ENCODE data around the gene SHISA2. TPM values are rescaled to one million over a fixed set of nuclear protein-coding genes. Genes with fewer than 3 reads are reported as not detected.

SHISA2 gene
- total RNA-seq, 1 experiment from 2014 or later, result not detected

DNA sequence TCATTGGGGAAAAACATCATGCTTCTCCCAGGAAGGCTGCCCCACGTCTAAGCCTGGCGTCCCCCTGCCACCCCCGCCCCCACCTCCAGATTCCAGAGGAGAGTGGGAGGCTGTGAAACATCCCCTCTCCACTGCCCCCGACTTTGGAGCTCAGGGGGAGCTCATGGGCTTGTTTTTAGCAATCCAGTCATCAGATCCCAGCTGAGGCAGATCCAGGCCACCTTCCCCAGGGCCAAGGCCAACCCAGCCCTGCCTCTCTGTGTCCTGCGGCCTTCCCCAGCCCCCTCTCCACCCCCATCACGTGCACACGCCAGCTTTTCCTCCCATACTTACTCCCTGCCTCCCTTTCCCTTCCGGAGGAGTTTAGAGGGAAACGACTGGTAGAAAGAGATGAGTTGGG, 38.8 kb downstream of the SHISA2 start:
- Histone ChIP-seq H4K20me1 (ENCODE audit: insufficient read depth) (no peaks in the 10 kb centered on the region), H3K4me3 (no peak overlapping the region), H3K27ac (no peak overlapping the region), H3K9me3 (ENCODE audit: insufficient read depth, low read depth) (no peaks in the 10 kb centered on the region), H2AFZ (no peak overlapping the region), H3K9me2 (ENCODE audit: insufficient read depth) (no peaks in the 10 kb centered on the region; the same call in 1 of the 2 replicates), H3K4me2 (no peak overlapping the region), H3K79me2 (ENCODE audit: low read depth) (no peaks in the 10 kb centered on the region), H3F3A (ENCODE audit: insufficient read depth, low read depth) (no peaks in the 10 kb centered on the region), H3K36me3 (ENCODE audit: low read depth) (no peaks in the 10 kb centered on the region), H3K4me1 (replicated peaks; ENCODE audit: insufficient read depth) (no peaks in the 10 kb centered on the region), H3K27me3 (ENCODE audit: insufficient read depth, low read depth) (peaks cover 75% of the 10 kb centered on the region)
- DNase-seq, result no peak
- no peak for TF ChIP-seq EZH2 (IDR thresholded peaks at IDR 0.05; ENCODE audit: low read depth)
- ChIA-PET CTCF (interaction anchor here (0.7 kb wide), 1 partner anchor 248 kb away, joined by 6 read pairs; no protein-coding TSS in a partner anchor), POLR2A (ENCODE audit: unreplicated experiment) (no interaction called here)
- intact Hi-C loops (cut with micrococcal nuclease; ENCODE audit: unreplicated experiment), result no loop called here
- no TSS peak for BruUV-seq (replicated peaks)

DNA sequence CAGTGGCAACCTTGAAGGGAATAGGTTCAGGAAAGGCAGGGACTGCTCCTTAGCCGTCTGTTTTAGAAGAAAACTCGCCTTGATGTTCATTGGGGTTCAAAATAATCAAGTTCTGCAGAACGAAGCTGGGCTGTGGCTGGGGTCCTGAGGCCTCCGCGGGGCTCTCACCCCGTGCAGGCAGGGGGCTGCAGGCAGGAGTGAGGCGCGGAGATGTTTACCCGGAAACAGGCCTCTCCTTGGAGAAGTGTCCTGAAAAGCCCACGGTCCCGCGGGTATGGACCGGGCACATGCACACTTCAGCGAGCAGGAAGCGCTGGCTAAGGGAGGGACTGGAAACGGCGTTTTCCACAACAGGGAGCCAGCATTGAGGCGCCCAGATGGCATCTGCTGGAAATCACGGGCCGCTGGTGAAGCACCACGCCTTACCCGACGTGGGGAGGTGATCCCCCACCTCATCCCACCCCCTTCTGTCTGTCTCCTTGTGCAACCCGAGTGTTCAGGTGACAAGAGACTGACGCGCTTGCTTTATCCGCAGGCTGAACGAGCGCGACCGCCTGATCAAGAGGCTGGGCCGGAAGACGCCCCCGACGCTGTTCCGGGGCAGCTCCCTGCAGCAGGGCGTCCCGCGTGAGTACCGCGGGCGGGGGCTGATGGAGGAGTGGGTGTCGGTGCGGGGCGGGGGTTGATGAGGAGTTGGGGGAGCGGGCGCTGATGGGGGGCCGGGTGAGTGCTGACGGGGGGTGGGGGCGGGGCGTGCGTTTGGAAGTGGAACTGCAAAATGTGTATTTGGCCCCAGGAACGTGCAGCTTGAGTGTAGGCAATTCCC, 39.6 kb downstream of the SHISA2 start:
- no peak for TF ChIP-seq EZH2 (IDR thresholded peaks at IDR 0.05; ENCODE audit: low read depth)
- TF ChIP-seq, protein P1, sequence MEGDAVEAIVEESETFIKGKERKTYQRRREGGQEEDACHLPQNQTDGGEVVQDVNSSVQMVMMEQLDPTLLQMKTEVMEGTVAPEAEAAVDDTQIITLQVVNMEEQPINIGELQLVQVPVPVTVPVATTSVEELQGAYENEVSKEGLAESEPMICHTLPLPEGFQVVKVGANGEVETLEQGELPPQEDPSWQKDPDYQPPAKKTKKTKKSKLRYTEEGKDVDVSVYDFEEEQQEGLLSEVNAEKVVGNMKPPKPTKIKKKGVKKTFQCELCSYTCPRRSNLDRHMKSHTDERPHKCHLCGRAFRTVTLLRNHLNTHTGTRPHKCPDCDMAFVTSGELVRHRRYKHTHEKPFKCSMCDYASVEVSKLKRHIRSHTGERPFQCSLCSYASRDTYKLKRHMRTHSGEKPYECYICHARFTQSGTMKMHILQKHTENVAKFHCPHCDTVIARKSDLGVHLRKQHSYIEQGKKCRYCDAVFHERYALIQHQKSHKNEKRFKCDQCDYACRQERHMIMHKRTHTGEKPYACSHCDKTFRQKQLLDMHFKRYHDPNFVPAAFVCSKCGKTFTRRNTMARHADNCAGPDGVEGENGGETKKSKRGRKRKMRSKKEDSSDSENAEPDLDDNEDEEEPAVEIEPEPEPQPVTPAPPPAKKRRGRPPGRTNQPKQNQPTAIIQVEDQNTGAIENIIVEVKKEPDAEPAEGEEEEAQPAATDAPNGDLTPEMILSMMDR (conservative IDR thresholded peaks at IDR 0.05), result no peak
- DNase-seq, result no peak
- Histone ChIP-seq H2AFZ (no peak overlapping the region), H3F3A (ENCODE audit: insufficient read depth, low read depth) (no peaks in the 10 kb centered on the region), H3K4me2 (no peak overlapping the region), H3K4me1 (replicated peaks; ENCODE audit: insufficient read depth) (no peaks in the 10 kb centered on the region), H3K79me2 (ENCODE audit: low read depth) (no peaks in the 10 kb centered on the region), H3K9me3 (ENCODE audit: insufficient read depth, low read depth) (no peaks in the 10 kb centered on the region), H3K27me3 (ENCODE audit: insufficient read depth, low read depth) (peaks cover 68% of the 10 kb centered on the region), H3K9me2 (ENCODE audit: insufficient read depth) (no peaks in the 10 kb centered on the region; the same call in 1 of the 2 replicates), H4K20me1 (ENCODE audit: insufficient read depth) (no peaks in the 10 kb centered on the region), H3K4me3 (no peak overlapping the region), H3K27ac (no peak overlapping the region), H3K36me3 (ENCODE audit: low read depth) (no peaks in the 10 kb centered on the region)
- no TSS peak for BruUV-seq (replicated peaks)
- CTCF ChIA-PET, result no interaction called here
- POLR2A ChIA-PET (ENCODE audit: unreplicated experiment), result no interaction called here
- intact Hi-C loops (cut with micrococcal nuclease; ENCODE audit: unreplicated experiment), result no loop called here

DNA sequence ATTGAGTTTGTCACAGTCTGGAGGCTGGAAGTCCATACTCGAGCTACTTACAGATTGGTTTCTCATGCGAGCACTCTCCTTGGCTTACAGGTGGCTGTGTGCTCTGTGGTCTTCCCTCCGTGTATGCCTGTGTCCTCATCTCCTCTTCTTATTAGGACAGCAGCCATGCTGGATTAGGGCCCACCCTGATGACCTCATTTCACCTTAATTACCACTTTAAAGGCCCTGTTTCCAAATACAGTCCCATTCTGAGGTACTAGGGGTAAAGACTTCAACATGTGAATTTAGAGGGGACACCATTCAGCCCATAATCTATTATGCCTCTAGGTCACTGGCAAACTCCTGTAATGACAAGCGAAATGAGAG, 40.6 kb downstream of the SHISA2 start:
- H3K36me3 ChIP-seq (ENCODE audit: low read depth), result no peaks in the 10 kb centered on the region
- no peaks in the 10 kb centered on the region for H4K20me1 ChIP-seq (ENCODE audit: insufficient read depth)
- H3K9me2 ChIP-seq (ENCODE audit: insufficient read depth), result no peaks in the 10 kb centered on the region; the same call in 1 of the 2 replicates
- H2AFZ ChIP-seq, result no peak overlapping the region
- H3K4me1 ChIP-seq (replicated peaks; ENCODE audit: insufficient read depth), result no peaks in the 10 kb centered on the region
- ChIA-PET POLR2A (ENCODE audit: unreplicated experiment) (no interaction called here), CTCF (no interaction called here)
- no peaks in the 10 kb centered on the region for H3K79me2 ChIP-seq (ENCODE audit: low read depth)
- BruUV-seq (replicated peaks), result no TSS peak
- TF ChIP-seq, protein P1 (conservative IDR thresholded peaks at IDR 0.05), result no peak
- TF ChIP-seq EZH2 (IDR thresholded peaks at IDR 0.05; ENCODE audit: low read depth), result no peak
- DNase-seq, result no peak
- H3K4me2 ChIP-seq, result no peak overlapping the region
- H3K4me3 ChIP-seq, result no peak overlapping the region
- H3K27ac ChIP-seq, result no peak overlapping the region
- H3F3A ChIP-seq (ENCODE audit: insufficient read depth, low read depth), result no peaks in the 10 kb centered on the region
- intact Hi-C loops (cut with micrococcal nuclease; ENCODE audit: unreplicated experiment), result no loop called here
- no peaks in the 10 kb centered on the region for H3K9me3 ChIP-seq (ENCODE audit: insufficient read depth, low read depth)
- H3K27me3 ChIP-seq (ENCODE audit: insufficient read depth, low read depth), result peaks cover 58% of the 10 kb centered on the region

Data from PC-9 (cell line).